Endothelial cell of hepatic sinusoid (primary cell): ENCODE results near the gene FDX1.

Experiments
- in situ Hi-C: cut with HindIII; loops from 2 replicates; pipeline ENCODE4 v1.10.0; 2017; ENCODE audit warnings: low sequenced_read_pairs

Gene FDX1

DNA sequence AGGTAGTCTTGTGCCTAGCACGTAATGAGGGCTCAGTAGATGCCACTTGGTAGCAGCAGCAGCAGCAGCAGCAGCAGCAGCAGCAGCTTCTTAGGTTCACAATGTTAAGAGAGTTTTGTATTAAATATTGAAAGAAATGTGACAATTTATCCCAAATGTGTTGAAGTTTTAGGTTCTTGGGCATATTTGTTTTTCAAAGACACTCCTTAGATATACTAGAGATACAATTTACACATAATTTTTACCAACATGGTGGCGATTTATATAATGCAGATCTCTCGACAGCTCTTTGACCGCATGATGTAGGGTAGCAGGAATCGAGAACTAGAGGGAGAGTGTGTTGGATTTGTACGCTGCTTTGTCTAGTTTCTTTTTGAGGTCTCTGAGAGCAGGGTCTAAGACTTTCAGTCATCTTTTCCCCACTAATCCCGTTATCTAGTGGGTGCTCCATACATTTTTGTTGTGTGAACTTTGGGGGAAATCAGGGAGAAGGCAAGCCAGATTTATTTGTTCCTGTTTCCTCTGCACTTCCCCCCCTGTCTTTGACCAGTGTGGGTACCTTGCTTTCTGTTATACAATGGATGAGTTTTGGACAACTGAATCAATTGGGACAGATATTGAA is 1.4 kb downstream of the FDX1 start:
- in situ Hi-C loops, result no loop called here

GRCh38 chr11:110431674-110432073 is 1.9 kb downstream of the FDX1 start:
- in situ Hi-C loops, result no loop called here

DNA sequence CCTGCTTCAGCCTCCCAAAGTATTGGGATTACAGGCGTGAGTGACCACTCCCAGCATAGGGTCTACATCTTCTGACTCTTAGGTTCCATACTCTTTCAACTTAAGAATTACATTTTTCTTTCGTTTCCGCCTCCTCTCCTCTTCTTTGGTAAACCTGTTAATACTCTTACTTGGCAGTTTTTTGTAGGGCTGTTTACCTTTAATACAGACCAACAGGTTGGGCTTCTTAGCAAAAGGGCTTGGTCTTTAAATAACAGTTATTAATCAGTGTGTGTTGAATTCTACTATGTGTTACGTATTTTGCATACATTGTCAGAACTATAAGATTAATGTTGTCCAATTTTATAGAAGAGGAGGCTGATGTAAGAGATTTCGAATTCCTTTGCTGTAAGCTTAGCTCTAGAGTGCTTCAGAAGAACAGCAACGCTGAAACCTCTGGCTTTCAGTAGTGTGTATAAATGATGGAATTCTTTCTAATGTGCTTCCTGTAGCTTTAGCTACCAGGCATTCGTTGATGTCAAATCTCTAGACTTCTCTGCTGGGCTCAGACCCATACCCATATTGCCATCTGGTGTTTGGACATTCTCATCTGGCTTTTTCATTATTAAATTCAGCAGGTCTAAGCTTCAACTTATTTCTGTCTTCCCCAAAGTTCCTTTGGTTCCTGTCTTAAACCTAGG is 3.1 kb downstream of the FDX1 start:
- in situ Hi-C loops, result no loop called here

- in situ Hi-C loops, result no loop called here
These were observed 3.9 kb downstream of the FDX1 start for GRCh38 chr11:110433393-110434333.

DNA sequence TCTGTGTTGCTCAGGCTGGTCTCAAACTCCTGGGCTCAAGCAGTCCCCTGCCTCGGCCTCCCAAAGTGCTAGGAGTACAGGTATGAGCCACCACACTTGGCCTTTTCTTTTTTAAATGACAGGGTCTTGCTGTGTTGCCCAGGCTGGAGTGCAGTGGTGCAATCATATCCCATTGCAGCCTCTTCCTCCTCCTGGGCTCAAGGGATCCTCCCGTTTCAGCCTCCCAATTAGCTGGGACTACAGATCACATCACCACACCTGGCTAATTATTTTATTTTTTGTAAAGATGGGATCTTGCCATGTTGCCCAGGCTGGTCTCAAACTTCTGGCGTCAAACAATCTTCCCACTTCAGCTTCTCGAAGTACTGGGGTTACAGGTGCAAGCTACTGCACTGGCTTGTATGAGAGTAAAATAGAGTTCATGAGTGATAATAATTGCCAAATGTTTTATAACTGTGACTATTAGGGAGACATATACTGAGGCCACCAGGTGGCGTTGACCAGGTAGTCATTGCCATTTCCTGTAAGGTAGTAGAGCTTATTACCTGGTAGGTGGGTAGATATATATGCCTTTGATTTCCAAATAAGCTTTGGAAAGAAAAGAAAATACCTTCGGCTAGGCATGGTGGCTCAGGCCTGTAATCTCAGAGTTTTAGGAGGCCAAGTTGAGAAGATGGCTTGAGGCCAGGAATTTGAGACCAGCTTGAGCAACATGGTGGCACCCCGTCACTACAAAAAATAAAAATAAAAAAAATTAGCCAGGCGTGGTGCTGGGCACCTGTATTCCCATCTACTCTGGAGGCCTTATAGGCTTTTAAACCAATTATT is 5.4 kb downstream of the FDX1 start:
- in situ Hi-C loops, result no loop called here

GRCh38 chr11:110435780-110436717 is 6.3 kb downstream of the FDX1 start:
- in situ Hi-C loops, result no loop called here

DNA sequence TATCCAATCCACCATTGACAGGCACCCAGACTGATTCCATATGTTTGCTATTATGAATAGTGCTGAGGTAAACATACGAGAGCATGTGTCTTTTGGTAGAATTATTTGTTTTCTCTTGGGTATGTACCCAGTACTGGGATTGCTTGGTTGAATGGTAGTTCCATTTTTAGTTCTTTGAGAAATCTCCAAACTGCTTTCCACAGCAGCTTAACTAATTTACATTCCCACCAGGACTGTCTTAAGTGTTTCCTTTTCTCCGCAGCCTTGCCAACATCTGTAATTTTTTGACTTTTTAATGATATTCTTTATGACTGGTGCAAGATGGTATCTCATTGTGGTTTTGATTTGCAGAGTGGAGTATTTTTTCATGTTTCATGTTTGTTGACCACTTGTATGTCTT is 8.3 kb downstream of the FDX1 start:
- in situ Hi-C loops, result no loop called here

- in situ Hi-C loops, result no loop called here
These were observed 15.7 kb downstream of the FDX1 start for GRCh38 chr11:110445437-110445836.

DNA sequence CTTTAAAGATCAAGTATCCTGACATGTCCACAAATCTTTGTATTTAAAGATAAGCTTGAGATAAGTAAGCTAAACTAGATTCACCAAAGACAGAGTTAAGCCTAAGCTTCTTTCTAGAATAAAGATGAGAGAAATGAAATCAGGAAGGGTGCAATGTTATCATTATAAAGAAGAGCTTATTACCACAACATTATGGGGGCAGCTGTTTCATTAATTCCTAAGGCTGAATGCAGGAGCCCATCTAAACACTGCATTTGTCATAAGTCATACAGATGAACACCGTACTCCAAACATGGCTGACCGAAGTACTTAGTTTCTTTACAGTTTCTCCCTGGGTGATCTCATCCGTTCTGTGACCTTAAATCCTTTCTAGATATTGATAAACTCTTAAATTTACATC is 16.3 kb downstream of the FDX1 start:
- in situ Hi-C loops, result no loop called here

GRCh38 chr11:110446594-110446993 is 16.8 kb downstream of the FDX1 start:
- in situ Hi-C loops, result no loop called here

DNA sequence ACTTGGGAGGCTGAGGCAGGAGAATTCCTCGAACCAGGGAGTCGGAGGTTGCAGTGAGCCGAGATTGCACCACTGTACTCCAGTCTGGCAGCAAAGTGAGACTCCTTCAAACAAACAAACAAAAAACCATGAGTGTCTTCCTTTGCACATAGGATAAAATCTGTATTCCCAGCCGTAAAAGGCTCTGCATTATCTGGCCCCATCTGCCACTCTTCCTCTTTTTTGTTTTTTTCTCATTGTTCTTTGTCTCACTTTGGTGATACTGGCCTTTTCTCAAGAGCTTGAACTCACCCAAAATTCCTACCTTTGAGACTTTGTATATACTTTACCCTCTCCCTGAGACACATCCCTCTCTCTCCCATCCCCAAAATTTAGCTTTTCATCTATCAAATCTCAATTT is 17.6 kb downstream of the FDX1 start:
- in situ Hi-C loops, result no loop called here

GRCh38 chr11:110447897-110448745 is 18.4 kb downstream of the FDX1 start:
- in situ Hi-C loops, result no loop called here

DNA sequence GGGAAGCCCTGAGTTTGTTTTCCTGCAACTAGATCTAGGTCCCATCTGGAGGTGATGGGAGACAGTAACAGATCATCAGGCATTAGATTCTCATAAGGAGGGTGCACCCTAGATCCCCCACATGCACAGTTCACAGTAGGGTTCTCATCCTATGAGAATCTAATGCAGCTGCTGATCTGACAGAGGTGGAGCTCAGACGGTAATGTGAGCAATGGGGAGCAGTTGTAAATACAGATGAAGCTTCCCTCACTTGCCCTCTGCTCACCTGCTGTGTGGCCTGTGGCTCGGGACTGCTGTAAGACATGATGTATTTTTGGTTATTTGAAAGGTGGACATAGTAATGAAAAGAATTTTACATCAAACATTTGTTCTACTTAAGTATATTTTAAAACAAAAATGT is 20.5 kb downstream of the FDX1 start:
- in situ Hi-C loops, result no loop called here

DNA sequence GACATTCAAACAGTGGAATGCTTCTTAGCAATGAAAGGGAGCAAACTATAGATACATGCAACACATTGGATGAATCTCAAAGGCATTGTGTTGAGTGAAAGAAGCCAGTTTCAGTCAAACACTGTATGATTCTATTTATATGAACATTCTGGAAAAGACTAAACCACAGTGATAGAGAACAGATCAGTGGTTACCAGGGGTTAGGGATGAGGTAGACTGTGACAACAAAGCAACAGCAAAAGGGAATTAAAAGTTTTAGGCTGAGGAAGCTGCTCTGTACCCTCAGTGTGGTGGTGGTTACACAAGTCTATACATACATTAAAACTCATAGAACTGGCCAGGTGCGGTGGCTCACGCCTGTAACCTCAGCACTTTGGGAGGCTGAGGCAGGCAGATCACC is 23.0 kb downstream of the FDX1 start:
- in situ Hi-C loops, result no loop called here

GRCh38 chr11:110453684-110454354 is 24.1 kb downstream of the FDX1 start:
- in situ Hi-C loops, result no loop called here

GRCh38 chr11:110454609-110455008 is 24.9 kb downstream of the FDX1 start:
- in situ Hi-C loops, result no loop called here

GRCh38 chr11:110455718-110456117 is 26.0 kb downstream of the FDX1 start:
- in situ Hi-C loops, result no loop called here

DNA sequence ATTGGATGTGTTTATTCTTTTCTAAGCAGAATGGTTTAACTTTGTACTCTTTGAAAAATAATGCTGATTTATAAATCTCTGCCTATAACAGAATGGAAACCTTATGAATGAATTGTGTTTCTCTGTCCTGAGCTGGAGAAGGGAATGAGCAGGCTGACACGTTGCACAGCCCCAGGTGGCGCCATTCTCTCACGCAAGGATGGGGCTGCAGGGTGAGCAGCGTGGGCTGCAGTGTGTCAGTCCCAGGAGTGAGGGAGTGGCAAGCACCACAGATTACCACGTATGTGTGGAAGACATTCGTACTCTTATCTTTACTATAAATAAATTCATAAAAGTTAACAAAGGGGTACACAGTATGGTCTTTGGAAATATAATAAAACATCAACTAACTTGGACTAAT is 33.4 kb downstream of the FDX1 start:
- in situ Hi-C loops, result loop anchor here (5.0 kb wide), 1 partner anchor 79 kb away; no protein-coding TSS in a partner anchor
